ENCODE measurements around the gene CDK10. TPM values are rescaled to one million over a fixed set of nuclear protein-coding genes. Genes with fewer than 3 reads are reported as not detected.

CDK10 gene
- total RNA-seq, 1 donor from 2014 or later: 122 TPM

- no peaks in the 10 kb centered on the region for H3K9me3 Mint-ChIP-seq
- TF ChIP-seq CTCF (IDR thresholded peaks at IDR 0.05; ENCODE audit: unreplicated experiment): no peak
- H3K27me3 Mint-ChIP-seq (ENCODE audit: low read depth): no peaks in the 10 kb centered on the region
- peaks cover 14% of the 10 kb centered on the region for H3K36me3 Mint-ChIP-seq
- peaks cover 14% of the 10 kb centered on the region for H3K4me1 Mint-ChIP-seq
- DNase-seq (ENCODE audit: low spot score in 2 of 2, unreplicated experiment in 2 of 2): no peak
- peak overlapping the region; percentile 21 for H3K27ac Mint-ChIP-seq
- peak overlapping the region; percentile 28 for H3K4me3 Mint-ChIP-seq
These were observed 32.7 kb upstream of the CDK10 start for GRCh38 chr16:89653656-89654295.

- Mint-ChIP-seq H3K36me3 (peaks cover 11% of the 10 kb centered on the region), H3K27ac (no peak overlapping the region)
These were observed 31.3 kb upstream of the CDK10 start for GRCh38 chr16:89655062-89655643.

GRCh38 chr16:89656435-89657121 lies 29.9 kb upstream of the CDK10 start:
- H3K4me1 Mint-ChIP-seq: peaks cover 15% of the 10 kb centered on the region
- TF ChIP-seq CTCF (IDR thresholded peaks at IDR 0.05; ENCODE audit: unreplicated experiment): no peak
- H3K27ac Mint-ChIP-seq: peak overlapping the region; percentile 53
- H3K27me3 Mint-ChIP-seq (ENCODE audit: low read depth): no peaks in the 10 kb centered on the region
- DNase-seq (ENCODE audit: low spot score in 2 of 2, unreplicated experiment in 2 of 2): no peak
- H3K9me3 Mint-ChIP-seq: no peaks in the 10 kb centered on the region
- peaks cover 24% of the 10 kb centered on the region for H3K36me3 Mint-ChIP-seq
- peak overlapping the region; percentile 84 for H3K4me3 Mint-ChIP-seq

More at GRCh38 chr16:89655062-89655643, 31.3 kb upstream of the CDK10 start:
- Mint-ChIP-seq H3K4me1 (peaks cover 15% of the 10 kb centered on the region), H3K4me3 (peak overlapping the region; percentile 84), H3K27me3 (ENCODE audit: low read depth) (no peaks in the 10 kb centered on the region), H3K9me3 (no peaks in the 10 kb centered on the region)
- no peak for DNase-seq (ENCODE audit: low spot score in 2 of 2, unreplicated experiment in 2 of 2)
- no peak for TF ChIP-seq CTCF (IDR thresholded peaks at IDR 0.05; ENCODE audit: unreplicated experiment)

- Mint-ChIP-seq H3K4me1 (peaks cover 15% of the 10 kb centered on the region), H3K9me3 (no peaks in the 10 kb centered on the region), H3K27ac (peak within 1 kb of the TSS; percentile 92), H3K27me3 (ENCODE audit: low read depth) (no peaks in the 10 kb centered on the region), H3K36me3 (peaks cover 27% of the 10 kb centered on the region), H3K4me3 (peak within 1 kb of the TSS; percentile 84)
- DNase-seq (ENCODE audit: low spot score in 2 of 2, unreplicated experiment in 2 of 2): peak; percentile 93 to 96
- TF ChIP-seq CTCF (IDR thresholded peaks at IDR 0.05; ENCODE audit: unreplicated experiment): no peak
These were observed 28.9 kb upstream of the CDK10 start, which contains the start of the genes CHMP1A and SPATA33 for GRCh38 chr16:89657442-89658220. CHMP1A (minus strand) TSS chr16:89657708; CDS start chr16:89657588, 120 bp downstream. SPATA33 (plus strand) TSS chr16:89657836; CDS start chr16:89657912, 76 bp downstream.

GRCh38 chr16:89658221-89658879 lies 28.1 kb upstream of the CDK10 start:
- Mint-ChIP-seq H3K4me1 (peaks cover 15% of the 10 kb centered on the region), H3K27ac (peak overlapping the region; percentile 92), H3K4me3 (peak overlapping the region; percentile 84), H3K9me3 (no peaks in the 10 kb centered on the region), H3K36me3 (peaks cover 28% of the 10 kb centered on the region), H3K27me3 (ENCODE audit: low read depth) (no peaks in the 10 kb centered on the region)
- no peak for TF ChIP-seq CTCF (IDR thresholded peaks at IDR 0.05; ENCODE audit: unreplicated experiment)
- no peak for DNase-seq (ENCODE audit: low spot score in 2 of 2, unreplicated experiment in 2 of 2)
